ENCODE data around the gene AQP2. TPM values are rescaled to one million over a fixed set of nuclear protein-coding genes. Genes with fewer than 3 reads are reported as not detected.

AQP2 gene
- total RNA-seq, 1 experiment from 2014 or later, result not detected

DNA sequence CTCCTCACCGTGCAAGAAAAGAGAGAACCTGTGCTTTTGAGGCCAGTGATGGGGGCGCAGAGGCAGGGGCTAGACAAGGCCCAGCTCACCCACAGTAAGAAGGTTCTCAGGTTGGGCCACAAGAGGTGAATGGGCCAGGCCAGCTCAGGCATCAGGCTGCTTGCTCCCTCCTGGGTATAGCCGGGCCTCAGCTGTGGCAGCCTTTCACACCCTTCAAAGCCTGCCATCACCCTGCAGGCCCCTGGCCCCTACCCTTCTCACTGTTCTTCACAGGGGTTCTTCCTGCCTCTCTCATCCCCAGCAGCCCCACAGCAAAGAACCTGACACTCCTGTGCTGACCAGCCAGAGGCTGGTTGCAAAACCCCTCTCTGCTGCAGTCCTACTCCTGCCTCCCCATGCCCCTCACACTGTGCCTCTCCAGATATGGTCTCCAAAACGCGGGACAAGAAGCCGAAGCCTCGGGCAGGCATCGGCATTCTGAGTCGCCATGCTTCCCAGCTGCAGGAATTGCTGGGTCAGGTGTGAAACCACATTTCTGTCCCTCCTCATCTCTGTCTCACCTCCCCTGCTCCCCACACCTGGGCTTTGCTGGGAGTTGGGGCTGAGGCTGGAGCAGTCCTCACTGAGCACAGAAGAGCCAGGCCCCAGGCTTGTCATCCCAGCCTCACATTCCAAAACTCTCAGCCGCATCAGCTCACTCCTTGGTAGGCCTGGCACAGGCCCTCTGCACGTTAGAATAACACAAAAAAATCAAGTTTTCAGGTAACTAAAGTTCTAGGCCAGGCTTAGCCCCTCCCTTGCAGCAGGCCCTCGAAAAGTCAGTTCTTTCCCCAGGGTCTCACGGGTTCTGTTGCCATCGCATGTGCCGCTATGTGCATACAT is 40.0 kb upstream of the AQP2 start:
- no peak; the same call in 1 of the 2 replicates for ATAC-seq
- Histone ChIP-seq H3K27me3 (ENCODE audit: insufficient read depth, low read length) (no peaks in the 10 kb centered on the region), H3K9ac (ENCODE audit: low read length) (no peak overlapping the region), H3K79me2 (ENCODE audit: insufficient read depth, low read length) (no peaks in the 10 kb centered on the region), H3K9me2 (ENCODE audit: insufficient read depth) (no peaks in the 10 kb centered on the region), H3K4me2 (ENCODE audit: low read length) (peak overlapping the region; percentile 67), H2AFZ (ENCODE audit: low read depth, low read length, poor library complexity, severe bottlenecking) (no peak overlapping the region), H3K27ac (ENCODE audit: low read depth, low read length) (no peak overlapping the region), H3K36me3 (ENCODE audit: control insufficient read depth in 1 of 2, insufficient read depth in 2 of 2, low read length in 2 of 2) (no peaks in the 10 kb centered on the region), H4K20me1 (ENCODE audit: insufficient read depth) (no peaks in the 10 kb centered on the region), H3K9me3 (ENCODE audit: control insufficient read depth in 1 of 2, insufficient read depth in 1 of 2, low read depth in 1 of 2, low read length in 2 of 2) (no peaks in the 10 kb centered on the region), H3K4me3 (replicated peaks in 1 of 2; ENCODE audit: low read depth in 1 of 2, low read length in 2 of 2) (no peak overlapping the region), H3K4me1 (ENCODE audit: control insufficient read depth in 1 of 2, insufficient read depth in 2 of 2, low read length in 2 of 2) (peaks cover 18 to 24% of the 10 kb centered on the region in 2 experiments)
- ChIA-PET POLR2A (interaction anchor here (1.0 kb wide), 1 partner anchor 35 kb away, joined by 3 read pairs; no protein-coding TSS in a partner anchor), RAD21 (ENCODE audit: low non-redundant PET in 1 of 2, low total read pairs in 2 of 2, uncharacterized antibody in 2 of 2, unreplicated experiment in 2 of 2) (no interaction called here), CTCF (no interaction called here)
- no TSS peak for BruUV-seq (replicated peaks)
- intact Hi-C loops (cut with micrococcal nuclease), result no loop called here
- no peak for DNase-seq (ENCODE audit: low read depth, low spot score)
- TF ChIP-seq, protein P1, sequence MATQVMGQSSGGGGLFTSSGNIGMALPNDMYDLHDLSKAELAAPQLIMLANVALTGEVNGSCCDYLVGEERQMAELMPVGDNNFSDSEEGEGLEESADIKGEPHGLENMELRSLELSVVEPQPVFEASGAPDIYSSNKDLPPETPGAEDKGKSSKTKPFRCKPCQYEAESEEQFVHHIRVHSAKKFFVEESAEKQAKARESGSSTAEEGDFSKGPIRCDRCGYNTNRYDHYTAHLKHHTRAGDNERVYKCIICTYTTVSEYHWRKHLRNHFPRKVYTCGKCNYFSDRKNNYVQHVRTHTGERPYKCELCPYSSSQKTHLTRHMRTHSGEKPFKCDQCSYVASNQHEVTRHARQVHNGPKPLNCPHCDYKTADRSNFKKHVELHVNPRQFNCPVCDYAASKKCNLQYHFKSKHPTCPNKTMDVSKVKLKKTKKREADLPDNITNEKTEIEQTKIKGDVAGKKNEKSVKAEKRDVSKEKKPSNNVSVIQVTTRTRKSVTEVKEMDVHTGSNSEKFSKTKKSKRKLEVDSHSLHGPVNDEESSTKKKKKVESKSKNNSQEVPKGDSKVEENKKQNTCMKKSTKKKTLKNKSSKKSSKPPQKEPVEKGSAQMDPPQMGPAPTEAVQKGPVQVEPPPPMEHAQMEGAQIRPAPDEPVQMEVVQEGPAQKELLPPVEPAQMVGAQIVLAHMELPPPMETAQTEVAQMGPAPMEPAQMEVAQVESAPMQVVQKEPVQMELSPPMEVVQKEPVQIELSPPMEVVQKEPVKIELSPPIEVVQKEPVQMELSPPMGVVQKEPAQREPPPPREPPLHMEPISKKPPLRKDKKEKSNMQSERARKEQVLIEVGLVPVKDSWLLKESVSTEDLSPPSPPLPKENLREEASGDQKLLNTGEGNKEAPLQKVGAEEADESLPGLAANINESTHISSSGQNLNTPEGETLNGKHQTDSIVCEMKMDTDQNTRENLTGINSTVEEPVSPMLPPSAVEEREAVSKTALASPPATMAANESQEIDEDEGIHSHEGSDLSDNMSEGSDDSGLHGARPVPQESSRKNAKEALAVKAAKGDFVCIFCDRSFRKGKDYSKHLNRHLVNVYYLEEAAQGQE (IDR thresholded peaks at IDR 0.05; ENCODE audit: low read depth), result no peak
- TF ChIP-seq ZBTB33 (IDR thresholded peaks at IDR 0.05; ENCODE audit: extremely low read depth, insufficient replicate concordance, low read length), result no peak
- TF ChIP-seq EZH2 (IDR thresholded peaks at IDR 0.05), result no peak
- no peak for TF ChIP-seq YY1 (IDR thresholded peaks at IDR 0.05; ENCODE audit: extremely low read depth, insufficient replicate concordance, low read depth, low read length)
- no peak for TF ChIP-seq JUND (IDR thresholded peaks at IDR 0.05)
- TF ChIP-seq TCF7L2 (IDR thresholded peaks at IDR 0.05; ENCODE audit: borderline replicate concordance, extremely low read depth, insufficient read depth, insufficient read length), result no peak
- no peak for TF ChIP-seq CEBPB (IDR thresholded peaks at IDR 0.05; ENCODE audit: low read depth)
- TF ChIP-seq FOSL1 (IDR thresholded peaks at IDR 0.05; ENCODE audit: low read depth), result no peak
- no peak for TF ChIP-seq MAX (IDR thresholded peaks at IDR 0.05)
- TF ChIP-seq, protein P2, sequence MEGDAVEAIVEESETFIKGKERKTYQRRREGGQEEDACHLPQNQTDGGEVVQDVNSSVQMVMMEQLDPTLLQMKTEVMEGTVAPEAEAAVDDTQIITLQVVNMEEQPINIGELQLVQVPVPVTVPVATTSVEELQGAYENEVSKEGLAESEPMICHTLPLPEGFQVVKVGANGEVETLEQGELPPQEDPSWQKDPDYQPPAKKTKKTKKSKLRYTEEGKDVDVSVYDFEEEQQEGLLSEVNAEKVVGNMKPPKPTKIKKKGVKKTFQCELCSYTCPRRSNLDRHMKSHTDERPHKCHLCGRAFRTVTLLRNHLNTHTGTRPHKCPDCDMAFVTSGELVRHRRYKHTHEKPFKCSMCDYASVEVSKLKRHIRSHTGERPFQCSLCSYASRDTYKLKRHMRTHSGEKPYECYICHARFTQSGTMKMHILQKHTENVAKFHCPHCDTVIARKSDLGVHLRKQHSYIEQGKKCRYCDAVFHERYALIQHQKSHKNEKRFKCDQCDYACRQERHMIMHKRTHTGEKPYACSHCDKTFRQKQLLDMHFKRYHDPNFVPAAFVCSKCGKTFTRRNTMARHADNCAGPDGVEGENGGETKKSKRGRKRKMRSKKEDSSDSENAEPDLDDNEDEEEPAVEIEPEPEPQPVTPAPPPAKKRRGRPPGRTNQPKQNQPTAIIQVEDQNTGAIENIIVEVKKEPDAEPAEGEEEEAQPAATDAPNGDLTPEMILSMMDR (IDR thresholded peaks at IDR 0.05 in 2 of 3, conservative IDR thresholded peaks at IDR 0.05 in 1 of 3; ENCODE audit: borderline replicate concordance in 1 of 3, insufficient read depth in 1 of 3, low read depth in 2 of 3, low read length in 2 of 3), result no peak
- TF ChIP-seq POLR2AphosphoS5 (IDR thresholded peaks at IDR 0.05; ENCODE audit: low read depth, low read length), result no peak
- no peak for TF ChIP-seq ZNF274 (IDR thresholded peaks at IDR 0.05; ENCODE audit: low read depth, low read length)
- TF ChIP-seq EGR1 (IDR thresholded peaks at IDR 0.05; ENCODE audit: low read depth), result no peak
- no peak for TF ChIP-seq SP1 (IDR thresholded peaks at IDR 0.05; ENCODE audit: low read depth)
- no peak for TF ChIP-seq ZFX (IDR thresholded peaks at IDR 0.05)
- TF ChIP-seq ATF3 (IDR thresholded peaks at IDR 0.05), result no peak
- no peak for TF ChIP-seq SRF (IDR thresholded peaks at IDR 0.05; ENCODE audit: low read depth)
- no peak for TF ChIP-seq POLR2A (IDR thresholded peaks at IDR 0.05; ENCODE audit: borderline replicate concordance, extremely low read depth, insufficient read depth, insufficient read length)
- no peak for TF ChIP-seq ELF1 (IDR thresholded peaks at IDR 0.05; ENCODE audit: borderline replicate concordance, low read depth)

All from HCT116 (cell line).